Glutamatergic neuron (in vitro differentiated cells): ENCODE data around the gene PTPN14. TPM values are rescaled to one million over a fixed set of nuclear protein-coding genes. Genes with fewer than 3 reads are reported as not detected.

ENCODE experiments used
- DNase-seq: peaks from one replicate; pipeline ENCODE4 v3.0.0; 2022
- H3K27ac Mint-ChIP-seq: one replicate; pipeline ENCODE4 v1.8.0; 2020; ENCODE audit warnings: mild to moderate bottlenecking, mixed read lengths, inconsistent platforms; ENCODE audit not compliant: unreplicated experiment
- H3K27me3 Mint-ChIP-seq: one replicate; pipeline ENCODE4 v1.8.0; 2020; ENCODE audit warnings: mild to moderate bottlenecking, moderate library complexity, mixed read lengths, inconsistent platforms; ENCODE audit not compliant: unreplicated experiment
- H3K36me3 Mint-ChIP-seq: one replicate; pipeline ENCODE4 v1.8.0; 2020; ENCODE audit warnings: mild to moderate bottlenecking, mixed read lengths, inconsistent platforms; ENCODE audit not compliant: unreplicated experiment
- H3K4me1 Mint-ChIP-seq: one replicate; pipeline ENCODE4 v1.8.0; 2020; ENCODE audit warnings: mild to moderate bottlenecking, low read depth, mixed read lengths, inconsistent platforms; ENCODE audit not compliant: unreplicated experiment
- H3K4me3 Mint-ChIP-seq: one replicate; pipeline ENCODE4 v1.8.0; 2020; ENCODE audit warnings: mild to moderate bottlenecking, mixed read lengths, inconsistent platforms; ENCODE audit not compliant: unreplicated experiment
- H3K9me3 Mint-ChIP-seq: one replicate; pipeline ENCODE4 v1.8.0; 2020; ENCODE audit warnings: mild to moderate bottlenecking, moderate library complexity, mixed read lengths, inconsistent platforms; ENCODE audit not compliant: unreplicated experiment
- total RNA-seq: library from RNA; stranded (reverse); fragmentation: NEBNext Ultra II Directional; extraction: Animal tissue kit (Norgen Biotek cat#: 25700); gene quantifications from one replicate; pipeline ENCODE4 v1.2.1, GENCODE V29; 2021; ENCODE audit not compliant: unreplicated experiment
- TF ChIP-seq, protein P1 (sequence below): fragments of 200-600 bp; sonication (generic); IDR thresholded peaks from one replicate; pipeline ENCODE4 v1.5.0; 2021; ENCODE audit not compliant: partially characterized antibody, unreplicated experiment

The PTPN14 gene
- total RNA-seq, 1 donor from 2014 or later: 1.7 TPM

DNA sequence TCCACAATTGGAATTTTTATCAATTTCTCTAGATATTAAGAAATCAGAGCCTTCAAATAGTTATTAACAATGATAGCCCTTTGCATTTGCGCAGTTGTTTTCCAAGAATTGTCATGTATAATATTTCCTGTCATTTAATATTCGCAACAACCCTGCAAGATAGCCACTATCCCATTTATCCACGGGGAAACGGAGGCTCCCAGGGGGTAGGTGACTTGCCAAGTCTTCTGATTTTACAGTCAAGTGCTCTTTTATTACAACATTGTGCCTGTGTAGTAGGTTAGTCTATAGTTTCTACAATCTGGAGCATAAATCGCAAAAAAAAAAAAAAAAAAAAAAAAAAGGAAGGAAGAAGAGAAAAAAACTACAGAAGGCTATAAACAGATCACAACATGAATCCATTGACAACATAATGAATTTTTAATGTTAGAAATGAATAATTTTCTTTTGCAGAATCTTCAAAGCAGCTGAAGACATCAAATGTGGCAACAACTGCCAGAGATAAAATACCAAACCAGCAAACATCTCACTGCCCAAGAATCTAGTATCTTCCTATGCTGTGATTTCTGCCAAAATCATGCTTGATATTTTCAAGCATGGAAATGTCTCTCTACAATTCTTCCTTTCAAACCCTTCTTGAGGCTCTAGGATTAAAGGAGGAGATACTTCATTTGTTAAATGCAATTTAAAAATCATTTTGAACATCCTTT, 125.5 kb downstream of the PTPN14 start:
- Mint-ChIP-seq H3K9me3 (peaks cover 2% of the 10 kb centered on the region), H3K36me3 (no peaks in the 10 kb centered on the region), H3K27me3 (no peaks in the 10 kb centered on the region), H3K4me1 (peaks cover 2% of the 10 kb centered on the region), H3K27ac (no peak overlapping the region), H3K4me3 (no peak overlapping the region)
- TF ChIP-seq, protein P1, sequence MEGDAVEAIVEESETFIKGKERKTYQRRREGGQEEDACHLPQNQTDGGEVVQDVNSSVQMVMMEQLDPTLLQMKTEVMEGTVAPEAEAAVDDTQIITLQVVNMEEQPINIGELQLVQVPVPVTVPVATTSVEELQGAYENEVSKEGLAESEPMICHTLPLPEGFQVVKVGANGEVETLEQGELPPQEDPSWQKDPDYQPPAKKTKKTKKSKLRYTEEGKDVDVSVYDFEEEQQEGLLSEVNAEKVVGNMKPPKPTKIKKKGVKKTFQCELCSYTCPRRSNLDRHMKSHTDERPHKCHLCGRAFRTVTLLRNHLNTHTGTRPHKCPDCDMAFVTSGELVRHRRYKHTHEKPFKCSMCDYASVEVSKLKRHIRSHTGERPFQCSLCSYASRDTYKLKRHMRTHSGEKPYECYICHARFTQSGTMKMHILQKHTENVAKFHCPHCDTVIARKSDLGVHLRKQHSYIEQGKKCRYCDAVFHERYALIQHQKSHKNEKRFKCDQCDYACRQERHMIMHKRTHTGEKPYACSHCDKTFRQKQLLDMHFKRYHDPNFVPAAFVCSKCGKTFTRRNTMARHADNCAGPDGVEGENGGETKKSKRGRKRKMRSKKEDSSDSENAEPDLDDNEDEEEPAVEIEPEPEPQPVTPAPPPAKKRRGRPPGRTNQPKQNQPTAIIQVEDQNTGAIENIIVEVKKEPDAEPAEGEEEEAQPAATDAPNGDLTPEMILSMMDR: no peak
- no peak for DNase-seq

DNA sequence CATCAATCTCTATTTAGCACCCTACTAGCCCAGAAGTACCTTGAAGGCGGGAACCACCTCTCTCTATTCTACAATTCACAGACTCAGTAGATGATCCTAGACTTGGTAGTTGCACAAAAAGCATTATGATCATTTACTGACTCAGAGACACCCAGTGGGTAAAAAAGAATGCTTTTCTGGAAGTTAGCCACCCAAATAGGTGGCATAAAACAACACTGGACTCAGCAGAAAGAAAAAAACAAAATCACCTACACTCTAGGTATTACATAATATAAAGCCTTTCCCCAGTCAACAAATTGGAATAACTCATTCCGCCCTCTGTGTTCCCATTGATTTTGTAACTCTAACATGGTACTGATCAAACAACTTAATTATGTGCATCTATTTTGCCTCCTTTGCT, 126.3 kb downstream of the PTPN14 start:
- Mint-ChIP-seq H3K9me3 (peaks cover 2% of the 10 kb centered on the region), H3K4me1 (peaks cover 2% of the 10 kb centered on the region), H3K4me3 (no peak overlapping the region), H3K27me3 (no peaks in the 10 kb centered on the region), H3K27ac (no peak overlapping the region), H3K36me3 (no peaks in the 10 kb centered on the region)
- TF ChIP-seq, protein P1: no peak
- no peak for DNase-seq

DNA sequence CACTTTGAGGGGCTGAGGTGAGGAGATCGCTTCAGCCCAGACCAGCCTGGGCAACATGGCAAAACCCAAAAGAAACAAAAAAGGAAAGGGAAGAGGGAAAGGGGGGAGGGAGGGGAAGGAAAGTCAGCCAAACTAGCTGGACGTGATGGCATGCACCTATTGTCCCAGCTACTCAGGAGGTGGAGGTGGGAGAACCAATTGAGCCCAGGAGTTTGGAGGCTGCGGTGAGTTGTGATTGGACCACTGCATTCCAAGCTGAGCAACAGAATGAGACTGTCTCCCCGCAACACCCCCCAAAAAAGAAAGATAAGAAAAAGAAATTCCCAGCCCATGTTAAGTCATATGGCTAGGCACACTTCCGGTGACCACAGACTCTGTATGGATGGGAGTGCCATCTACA, 128.4 kb downstream of the PTPN14 start:
- peaks cover 4% of the 10 kb centered on the region for H3K4me1 Mint-ChIP-seq
- peaks cover 2% of the 10 kb centered on the region for H3K9me3 Mint-ChIP-seq
- H3K4me3 Mint-ChIP-seq: no peak overlapping the region
- H3K27ac Mint-ChIP-seq: no peak overlapping the region
- no peaks in the 10 kb centered on the region for H3K27me3 Mint-ChIP-seq
- DNase-seq: no peak
- no peaks in the 10 kb centered on the region for H3K36me3 Mint-ChIP-seq
- TF ChIP-seq, protein P1: no peak

DNA sequence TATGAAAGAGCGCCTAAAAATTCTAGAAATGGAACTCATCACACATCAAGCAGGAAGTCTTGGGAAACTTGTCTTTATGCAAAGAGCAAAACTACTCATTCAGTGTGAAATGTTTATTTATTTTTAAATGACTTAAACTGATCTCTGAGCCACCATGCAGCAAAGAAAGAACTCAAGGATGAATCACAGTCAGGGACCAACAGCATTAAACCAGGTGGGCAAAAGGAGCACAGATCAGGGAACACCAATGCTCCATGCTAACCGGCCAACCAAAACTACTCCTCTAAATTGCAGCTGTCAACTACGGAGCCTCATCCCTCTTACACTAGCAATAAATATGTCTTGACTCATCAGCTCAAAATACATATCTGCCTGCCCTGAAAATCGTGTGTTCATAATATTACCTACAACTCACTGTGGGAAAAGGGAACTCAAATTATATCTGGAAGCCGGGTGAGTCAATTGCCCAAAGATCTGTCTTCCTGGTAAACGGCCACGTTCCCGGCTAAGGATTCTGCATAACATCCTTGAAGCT, 129.2 kb downstream of the PTPN14 start:
- TF ChIP-seq, protein P1: no peak
- Mint-ChIP-seq H3K9me3 (peaks cover 2% of the 10 kb centered on the region), H3K4me3 (no peak overlapping the region), H3K36me3 (no peaks in the 10 kb centered on the region), H3K27ac (no peak overlapping the region), H3K27me3 (no peaks in the 10 kb centered on the region), H3K4me1 (peaks cover 7% of the 10 kb centered on the region)
- DNase-seq: no peak

DNA sequence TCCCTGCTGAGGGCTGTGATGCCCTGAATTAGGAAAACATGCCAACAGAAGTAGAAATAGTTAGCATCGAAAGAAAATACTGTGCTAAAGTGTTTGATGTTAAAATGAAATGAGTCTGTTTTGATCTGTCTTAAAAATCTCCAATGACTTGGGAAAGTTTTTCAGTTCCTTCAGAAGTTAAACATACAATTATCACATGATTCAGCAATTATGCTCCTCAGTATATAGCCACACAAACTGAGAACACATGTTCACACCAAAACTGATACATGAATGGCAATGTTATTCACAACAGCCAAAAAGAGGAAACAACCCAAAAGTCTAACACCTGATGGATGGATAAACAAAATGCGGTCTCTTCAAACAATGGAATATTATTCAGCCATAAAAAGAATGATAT, 130.6 kb downstream of the PTPN14 start:
- DNase-seq: no peak
- Mint-ChIP-seq H3K36me3 (no peaks in the 10 kb centered on the region), H3K27ac (no peak overlapping the region), H3K4me3 (no peak overlapping the region), H3K4me1 (peaks cover 5% of the 10 kb centered on the region), H3K27me3 (no peaks in the 10 kb centered on the region), H3K9me3 (no peaks in the 10 kb centered on the region)
- TF ChIP-seq, protein P1: no peak
